HEK293 (cell line): ENCODE results near the gene STC2.

Experiments
- CTCF ChIA-PET: fragments of 350-600 bp; formaldehyde crosslinking; extraction: SDS; loops from one replicate; lab custom pipeline; 2021; ENCODE audit warnings: antibody characterized with exemption; lab: Yijun Ruan, JAX
- POLR2A ChIA-PET: fragments of 300-600 bp; formaldehyde crosslinking; extraction: SDS; loops from one replicate; lab custom pipeline; 2020; ENCODE audit warnings: antibody characterized with exemption, inconsistent platforms; lab: Yijun Ruan, JAX
- H3K27ac ChIP-seq: fragments of 200-500 bp; sonication (Bioruptor generic); 2 replicates; pipeline ENCODE4 v1.5.1; 2014; ENCODE audit warnings: low read depth, low read length, control low read depth, inconsistent platforms; ENCODE audit errors: extremely low read depth
- H3K36me3 ChIP-seq, 2 experiments: fragments of 200-500 bp in 1 of 2; sonication (Bioruptor generic) in 1 of 2; 1 replicate in 1 of 2; 2 replicates in 1 of 2; pipeline ENCODE4 v1.5.1; 2014 to 2017; ENCODE audit warnings: inconsistent platforms in 2 of 2, low read length in 2 of 2; ENCODE audit not compliant: control insufficient read depth in 2 of 2, insufficient read depth in 1 of 2
- H3K4me1 ChIP-seq: fragments of 200-500 bp; sonication (Bioruptor generic); 2 replicates; pipeline ENCODE4 v1.5.1; 2014; ENCODE audit warnings: mild to moderate bottlenecking, low read length, inconsistent platforms; ENCODE audit not compliant: control insufficient read depth, insufficient read depth
- H3K4me3 ChIP-seq: 2 replicates; pipeline ENCODE4 v1.5.1; 2011; ENCODE audit warnings: low read depth, mild to moderate bottlenecking, control low read depth, low read length, moderate library complexity
- H3K9me3 ChIP-seq: fragments of 200-500 bp; sonication (Bioruptor generic); 2 replicates; pipeline ENCODE4 v1.5.1; 2014; ENCODE audit warnings: low read depth, low read length, inconsistent platforms; ENCODE audit not compliant: control insufficient read depth, insufficient read depth
- CTCF ChIP-seq: fragments of 450-650 bp; formaldehyde crosslinking; IDR thresholded peaks from 2 replicates; pipeline ENCODE4 v1.5.1; 2016; ENCODE audit warnings: missing biosample characterization, missing genetic modification characterization
- HIC1 ChIP-seq: fragments of 450-650 bp; formaldehyde crosslinking; IDR thresholded peaks from 2 replicates; pipeline ENCODE4 v1.5.1; 2016; ENCODE audit warnings: missing biosample characterization, missing genetic modification characterization
- HOXA7 ChIP-seq: sonication (generic); formaldehyde crosslinking; IDR thresholded peaks from 2 replicates; pipeline ENCODE4 v1.8.1; 2022; ENCODE audit warnings: missing genetic modification reagents, borderline replicate concordance
- KLF16 ChIP-seq: fragments of 450-650 bp; formaldehyde crosslinking; IDR thresholded peaks from 2 replicates; pipeline ENCODE4 v1.5.1; 2017; ENCODE audit warnings: missing biosample characterization, missing genetic modification characterization
- KLF7 ChIP-seq: fragments of 450-650 bp; formaldehyde crosslinking; IDR thresholded peaks from 2 replicates; pipeline ENCODE4 v1.5.1; 2016; ENCODE audit warnings: missing biosample characterization, missing genetic modification characterization, borderline replicate concordance
- ZBTB20 ChIP-seq: fragments of 450-650 bp; formaldehyde crosslinking; IDR thresholded peaks from 2 replicates; pipeline ENCODE4 v1.5.1; 2016; ENCODE audit warnings: missing biosample characterization, missing genetic modification characterization
- ZBTB44 ChIP-seq: fragments of 450-650 bp; IDR thresholded peaks from 2 replicates; pipeline ENCODE4 v1.5.1; 2018; ENCODE audit warnings: missing biosample characterization, mild to moderate bottlenecking, missing genetic modification characterization
- ZNF112 ChIP-seq: fragments of 450-650 bp; formaldehyde crosslinking; IDR thresholded peaks from 2 replicates; pipeline ENCODE4 v1.5.0; 2017; ENCODE audit warnings: missing biosample characterization, missing genetic modification characterization
- ZNF24 ChIP-seq: fragments of 450-650 bp; formaldehyde crosslinking; IDR thresholded peaks from 2 replicates; pipeline ENCODE4 v1.5.1; 2016; ENCODE audit warnings: missing biosample characterization, missing genetic modification characterization
- ZNF26 ChIP-seq: fragments of 450-650 bp; formaldehyde crosslinking; IDR thresholded peaks from 2 replicates; pipeline ENCODE4 v1.5.1; 2016; ENCODE audit warnings: missing biosample characterization, missing genetic modification characterization
- ZNF362 ChIP-seq: fragments of 450-650 bp; formaldehyde crosslinking; IDR thresholded peaks from 2 replicates; pipeline ENCODE4 v1.5.1; 2016; ENCODE audit warnings: missing biosample characterization, missing genetic modification characterization
- ZNF449 ChIP-seq: fragments of 450-650 bp; formaldehyde crosslinking; IDR thresholded peaks from 2 replicates; pipeline ENCODE4 v1.5.1; 2017; ENCODE audit warnings: missing biosample characterization, mild to moderate bottlenecking, missing genetic modification characterization, moderate library complexity
- ZNF529 ChIP-seq: fragments of 450-650 bp; formaldehyde crosslinking; IDR thresholded peaks from 2 replicates; pipeline ENCODE4 v1.5.1; 2017; ENCODE audit warnings: missing genetic modification characterization, missing biosample characterization; ENCODE audit not compliant: insufficient replicate concordance
- ZNF560 ChIP-seq: fragments of 450-650 bp; formaldehyde crosslinking; IDR thresholded peaks from 2 replicates; pipeline ENCODE4 v1.5.1; 2017; ENCODE audit warnings: missing biosample characterization, missing genetic modification characterization, borderline replicate concordance
- ZNF580 ChIP-seq: fragments of 450-650 bp; formaldehyde crosslinking; IDR thresholded peaks from 2 replicates; pipeline ENCODE4 v1.5.1; 2016; ENCODE audit warnings: missing biosample characterization, missing genetic modification characterization
- ZNF639 ChIP-seq: fragments of 450-650 bp; formaldehyde crosslinking; IDR thresholded peaks from 2 replicates; pipeline ENCODE4 v1.5.1; 2016; ENCODE audit warnings: missing biosample characterization, missing genetic modification characterization
- ZNF747 ChIP-seq: fragments of 450-650 bp; formaldehyde crosslinking; IDR thresholded peaks from 2 replicates; pipeline ENCODE4 v1.5.1; 2016; ENCODE audit warnings: missing biosample characterization, missing genetic modification characterization
- ZNF837 ChIP-seq: fragments of 450-650 bp; formaldehyde crosslinking; IDR thresholded peaks from 2 replicates; pipeline ENCODE4 v1.5.1; 2016; ENCODE audit warnings: missing biosample characterization, missing genetic modification characterization

STC2 gene

GRCh38 chr5:173310861-173311785 is 17.1 kb downstream of the STC2 start (continued):
- no peak for TF ChIP-seq HIC1 (tag by site-specific recombination)

- POLR2A ChIA-PET: interaction anchor here (0.8 kb wide), 1 partner anchor 18 kb away, joined by 3 read pairs; the partner anchor contains the start of gene STC2
- Histone ChIP-seq H3K27ac (no peak overlapping the region), H3K4me3 (no peak overlapping the region), H3K36me3 (no peaks in the 10 kb centered on the region), H3K4me1 (peaks cover 5% of the 10 kb centered on the region), H3K9me3 (no peaks in the 10 kb centered on the region)
- TF ChIP-seq ZBTB20 (tag by site-specific recombination): no peak
- no peak for TF ChIP-seq HOXA7 (CRISPR knock-in tag)
- no peak for TF ChIP-seq ZNF24 (tag by site-specific recombination)
- no peak for TF ChIP-seq ZNF837 (tag by site-specific recombination)
- no peak for TF ChIP-seq ZNF449
- no peak for TF ChIP-seq ZBTB44 (tag by site-specific recombination)
- no peak for TF ChIP-seq ZNF26
- CTCF ChIA-PET: interaction anchor here (1.3 to 2.2 kb wide), 2 partner anchors 16 to 22 kb away, joined by 3 to 10 read pairs; no protein-coding TSS in a partner anchor
Measured at GRCh38 chr5:173310218-173310769, 17.9 kb downstream of the STC2 start.

- no peaks in the 10 kb centered on the region for H3K36me3 ChIP-seq
- H3K9me3 ChIP-seq: no peaks in the 10 kb centered on the region
- no peaks in the 10 kb centered on the region for H3K4me1 ChIP-seq
- no peak overlapping the region for H3K27ac ChIP-seq
- CTCF ChIA-PET: interaction anchor here (1.3 kb wide), 1 partner anchor 22 kb away, joined by 3 read pairs; no protein-coding TSS in a partner anchor
- POLR2A ChIA-PET: no interaction called here
- H3K4me3 ChIP-seq: no peak overlapping the region
- no peak for TF ChIP-seq KLF16 (tag by site-specific recombination)
- TF ChIP-seq ZNF747 (tag by site-specific recombination): no peak
- no peak for TF ChIP-seq ZNF529 (tag by site-specific recombination)
- TF ChIP-seq ZBTB20 (tag by site-specific recombination): no peak
- TF ChIP-seq KLF7: no peak
- TF ChIP-seq ZNF580: no peak
- TF ChIP-seq ZNF560: no peak
- TF ChIP-seq ZNF639 (tag by site-specific recombination): no peak
- TF ChIP-seq CTCF (tag by site-specific recombination): no peak
- TF ChIP-seq ZNF112 (tag by site-specific recombination): no peak
- TF ChIP-seq ZNF362: no peak
Measured at GRCh38 chr5:173309731-173310130, 18.5 kb downstream of the STC2 start.
